OCI-LY3 (cell line): Measurements from ENCODE around the gene ZMYND10.

Source experiments
- EZH2phosphoT487 ChIP-seq: fragments of 200-600 bp; shearing (Covaris generic); IDR thresholded peaks from 2 replicates; pipeline ENCODE4 v1.6.1; 2018; ENCODE audit warnings: antibody characterized with exemption, mixed run types, low read depth
- TF ChIP-seq, protein P1 (sequence below): fragments of 200-600, 300-600 bp; sonication (generic); IDR thresholded peaks from 2 replicates; pipeline ENCODE4 v1.5.1; 2014; ENCODE audit warnings: antibody characterized with exemption, low read length, low read depth

DNA sequence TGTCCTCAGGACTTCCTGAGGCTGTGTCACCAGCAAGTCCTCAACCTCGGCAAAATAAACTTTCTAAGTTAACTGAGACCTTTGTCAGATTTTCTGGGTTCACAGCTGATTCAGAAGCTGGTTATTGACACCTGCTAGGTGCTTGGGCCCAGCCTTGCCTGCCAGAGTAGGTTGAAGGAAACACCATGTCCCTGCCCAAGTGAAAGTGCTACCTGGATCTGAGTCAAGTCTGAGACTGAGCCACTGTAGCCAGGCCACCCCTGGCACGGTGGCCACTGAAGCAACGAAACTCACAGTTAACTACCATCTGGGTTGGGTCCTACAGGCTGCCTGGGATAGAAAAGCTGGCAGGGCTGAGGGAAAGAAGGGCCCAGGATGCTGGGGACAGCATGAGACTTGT is 31.2 kb downstream of the ZMYND10 start:
- TF ChIP-seq, protein P1, sequence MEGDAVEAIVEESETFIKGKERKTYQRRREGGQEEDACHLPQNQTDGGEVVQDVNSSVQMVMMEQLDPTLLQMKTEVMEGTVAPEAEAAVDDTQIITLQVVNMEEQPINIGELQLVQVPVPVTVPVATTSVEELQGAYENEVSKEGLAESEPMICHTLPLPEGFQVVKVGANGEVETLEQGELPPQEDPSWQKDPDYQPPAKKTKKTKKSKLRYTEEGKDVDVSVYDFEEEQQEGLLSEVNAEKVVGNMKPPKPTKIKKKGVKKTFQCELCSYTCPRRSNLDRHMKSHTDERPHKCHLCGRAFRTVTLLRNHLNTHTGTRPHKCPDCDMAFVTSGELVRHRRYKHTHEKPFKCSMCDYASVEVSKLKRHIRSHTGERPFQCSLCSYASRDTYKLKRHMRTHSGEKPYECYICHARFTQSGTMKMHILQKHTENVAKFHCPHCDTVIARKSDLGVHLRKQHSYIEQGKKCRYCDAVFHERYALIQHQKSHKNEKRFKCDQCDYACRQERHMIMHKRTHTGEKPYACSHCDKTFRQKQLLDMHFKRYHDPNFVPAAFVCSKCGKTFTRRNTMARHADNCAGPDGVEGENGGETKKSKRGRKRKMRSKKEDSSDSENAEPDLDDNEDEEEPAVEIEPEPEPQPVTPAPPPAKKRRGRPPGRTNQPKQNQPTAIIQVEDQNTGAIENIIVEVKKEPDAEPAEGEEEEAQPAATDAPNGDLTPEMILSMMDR = no peak
- no peak for TF ChIP-seq EZH2phosphoT487
